Gastroesophageal sphincter (tissue), 4 donors: ENCODE measurements around the gene NXPE4. TPM values are rescaled to one million over a fixed set of nuclear protein-coding genes. Genes with fewer than 3 reads are reported as not detected.

Experiments used
- ATAC-seq: fragments of 150-250 bp; one replicate; pipeline ENCODE4 v1.9.1; 2016; ENCODE audit warnings: mild to moderate bottlenecking, moderate library complexity
- H3K27ac ChIP-seq, 4 donors: fragments of 200-600 bp; sonication (generic) in 3 of 4; 1 replicate in 3 of 4; 2 replicates in 1 of 4; pipeline ENCODE4 v1.5.1; 2016 to 2019
- H3K27me3 ChIP-seq: fragments of 200-600 bp; sonication (generic); one replicate; pipeline ENCODE4 v1.5.1; 2019
- H3K36me3 ChIP-seq, 2 donors: fragments of 200-600 bp; sonication (generic); one replicate each; pipeline ENCODE4 v1.5.1; 2019; ENCODE audit warnings: control low read depth in 1 of 2
- H3K4me1 ChIP-seq, 3 donors: fragments of 200-600 bp; sonication (generic); 1 replicate in 2 of 3; 2 replicates in 1 of 3; pipeline ENCODE4 v1.5.1; 2016 to 2019; ENCODE audit warnings: control low read depth in 2 of 3
- H3K4me3 ChIP-seq, 2 donors: fragments of 200-600 bp; sonication (generic); one replicate each; pipeline ENCODE4 v1.5.1; 2019; ENCODE audit warnings: mild to moderate bottlenecking in 1 of 2, moderate library complexity in 1 of 2
- H3K9me3 ChIP-seq, 3 donors: fragments of 200-600 bp; sonication (generic); one replicate each; pipeline ENCODE4 v1.5.1; 2017 to 2019; ENCODE audit warnings: control low read depth in 2 of 3
- EP300 ChIP-seq: sonication (generic); formaldehyde crosslinking; IDR thresholded peaks from one replicate; pipeline ENCODE4 v1.6.1; 2017; ENCODE audit warnings: antibody characterized with exemption, mild to moderate bottlenecking
- POLR2A ChIP-seq, 2 donors: fragments of 450-650 bp; IDR thresholded peaks; one replicate each; pipeline ENCODE4 v1.6.1; 2017; ENCODE audit warnings: antibody characterized with exemption in 2 of 2, mild to moderate bottlenecking in 2 of 2, moderate library complexity in 1 of 2
- POLR2AphosphoS5 ChIP-seq: sonication (generic); formaldehyde crosslinking; IDR thresholded peaks from one replicate; pipeline ENCODE4 v1.6.1; 2017; ENCODE audit warnings: antibody characterized with exemption
- WGBS, 2 donors: methylation state at CpG; one replicate each; pipeline ENCODE4 v1.1.5; 2018; ENCODE audit warnings: low coverage in 1 of 2; 5-methylcytosine and 5-hydroxymethylcytosine counted together
- total RNA-seq, 4 donors: library from RNA; depleted of rRNA; stranded (reverse); fragments of >200 nt; gene quantifications; one replicate each; pipeline ENCODE4 v1.1.0, GENCODE V29; 2016
- TF ChIP-seq, protein P1 (sequence below), 4 experiments: fragments of 200-600 bp in 2 of 4; fragments of 450-650 bp in 2 of 4; sonication (generic) in 1 of 4; IDR thresholded peaks; one replicate each; pipeline ENCODE4 v1.5.1; 2017 to 2019; ENCODE audit warnings: antibody characterized with exemption in 4 of 4, mild to moderate bottlenecking in 2 of 4, moderate library complexity in 2 of 4

Gene NXPE4
- total RNA-seq, 4 donors from 2014 or later, result 0.13 to 0.17 TPM; not detected in 2

DNA sequence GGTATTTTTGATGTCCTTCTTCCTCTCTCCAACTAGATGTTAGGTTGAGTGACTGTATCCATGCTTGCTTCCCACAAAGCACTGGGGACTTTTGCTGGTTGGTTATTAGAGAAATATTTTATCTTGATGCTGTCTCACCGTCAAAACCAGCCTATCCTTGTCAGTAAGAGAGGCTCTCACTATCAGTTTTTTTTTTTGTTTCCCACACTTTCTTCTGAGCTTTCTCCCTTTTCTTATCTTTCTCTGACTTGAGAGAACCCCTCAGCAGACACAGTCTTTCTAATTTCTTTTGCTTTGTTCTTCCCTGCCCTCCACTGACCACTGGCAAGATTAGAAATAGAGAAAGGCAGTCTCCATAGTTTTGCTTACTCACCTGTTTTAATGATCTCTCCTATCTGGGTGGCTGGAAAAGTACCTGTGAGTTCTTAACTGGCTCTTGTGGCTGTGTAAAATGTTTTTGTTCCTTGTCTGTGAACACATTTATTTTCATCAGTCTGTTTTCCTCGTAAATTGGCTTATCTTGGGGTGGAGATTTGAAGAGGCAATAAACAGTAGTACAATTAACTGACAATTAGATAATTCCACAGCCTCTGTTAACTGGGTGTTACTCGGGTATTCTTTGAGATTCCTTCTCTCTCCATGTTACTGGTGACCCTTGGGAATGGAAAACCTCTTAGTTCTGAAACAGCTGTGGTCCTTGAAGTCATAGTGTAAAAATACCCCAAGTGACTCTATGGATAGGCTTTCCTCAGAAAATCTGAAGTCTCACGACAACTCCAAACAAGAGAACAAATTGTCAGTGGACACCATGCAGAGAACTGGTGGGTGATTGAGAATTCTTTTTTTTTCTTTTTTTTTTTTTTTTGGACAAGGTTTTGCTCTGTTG is 35.9 kb downstream of the NXPE4 start, which contains the start of gene NXPE1:
Gene NXPE1 (minus strand): TSS at position 457 of the 886 bp plus-strand sequence. CDS start 8,680 bp downstream, outside the sequence.
- no peak within 1 kb of the TSS for H3K4me3 ChIP-seq
- TF ChIP-seq POLR2AphosphoS5 (no peak), EP300 (no peak), POLR2A (IDR thresholded peaks at IDR 0.05) (no peak)
- TF ChIP-seq, protein P1, sequence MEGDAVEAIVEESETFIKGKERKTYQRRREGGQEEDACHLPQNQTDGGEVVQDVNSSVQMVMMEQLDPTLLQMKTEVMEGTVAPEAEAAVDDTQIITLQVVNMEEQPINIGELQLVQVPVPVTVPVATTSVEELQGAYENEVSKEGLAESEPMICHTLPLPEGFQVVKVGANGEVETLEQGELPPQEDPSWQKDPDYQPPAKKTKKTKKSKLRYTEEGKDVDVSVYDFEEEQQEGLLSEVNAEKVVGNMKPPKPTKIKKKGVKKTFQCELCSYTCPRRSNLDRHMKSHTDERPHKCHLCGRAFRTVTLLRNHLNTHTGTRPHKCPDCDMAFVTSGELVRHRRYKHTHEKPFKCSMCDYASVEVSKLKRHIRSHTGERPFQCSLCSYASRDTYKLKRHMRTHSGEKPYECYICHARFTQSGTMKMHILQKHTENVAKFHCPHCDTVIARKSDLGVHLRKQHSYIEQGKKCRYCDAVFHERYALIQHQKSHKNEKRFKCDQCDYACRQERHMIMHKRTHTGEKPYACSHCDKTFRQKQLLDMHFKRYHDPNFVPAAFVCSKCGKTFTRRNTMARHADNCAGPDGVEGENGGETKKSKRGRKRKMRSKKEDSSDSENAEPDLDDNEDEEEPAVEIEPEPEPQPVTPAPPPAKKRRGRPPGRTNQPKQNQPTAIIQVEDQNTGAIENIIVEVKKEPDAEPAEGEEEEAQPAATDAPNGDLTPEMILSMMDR (IDR thresholded peaks at IDR 0.05), result no peak
- H3K27ac ChIP-seq, result no peak within 1 kb of the TSS
- H3K4me1 ChIP-seq, result no peaks in the 10 kb centered on the region
- no peaks in the 10 kb centered on the region for H3K36me3 ChIP-seq
- WGBS, 2 donors, result 63 to 71% methylated on average over 3 to 4 of the region's 4 CpGs
- no peaks in the 10 kb centered on the region for H3K9me3 ChIP-seq
- H3K27me3 ChIP-seq, result no peaks in the 10 kb centered on the region
- ATAC-seq, result no peak

DNA sequence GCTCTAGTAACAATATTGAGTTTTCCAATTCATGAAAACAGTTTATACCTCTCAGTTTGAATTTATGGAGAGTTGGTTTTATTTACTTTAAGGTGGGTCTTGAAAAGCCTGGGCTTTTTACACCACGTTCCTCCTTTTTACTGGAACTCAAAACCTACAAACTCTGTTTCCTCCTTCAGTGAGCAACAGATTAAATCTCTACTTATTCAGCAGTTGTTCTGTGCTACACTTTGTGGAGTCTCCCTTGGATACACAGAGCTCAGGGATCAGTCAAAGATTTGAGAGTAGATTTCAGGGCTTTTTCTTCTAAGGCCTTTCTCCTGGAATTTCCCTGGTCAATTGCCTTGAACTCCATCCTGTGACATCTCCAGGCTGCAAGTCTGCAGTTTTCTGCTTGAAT is 39.5 kb downstream of the NXPE4 start:
- Histone ChIP-seq H3K27ac (no peak overlapping the region), H3K9me3 (no peaks in the 10 kb centered on the region), H3K4me3 (no peak overlapping the region), H3K27me3 (no peaks in the 10 kb centered on the region), H3K36me3 (no peaks in the 10 kb centered on the region), H3K4me1 (no peaks in the 10 kb centered on the region)
- WGBS, 2 donors, result 27 to 58% methylated on average over 1 of the region's 1 CpG
- ATAC-seq, result no peak
- TF ChIP-seq POLR2A (IDR thresholded peaks at IDR 0.05) (no peak), EP300 (no peak), POLR2AphosphoS5 (no peak)
- TF ChIP-seq, protein P1 (IDR thresholded peaks at IDR 0.05), result no peak

DNA sequence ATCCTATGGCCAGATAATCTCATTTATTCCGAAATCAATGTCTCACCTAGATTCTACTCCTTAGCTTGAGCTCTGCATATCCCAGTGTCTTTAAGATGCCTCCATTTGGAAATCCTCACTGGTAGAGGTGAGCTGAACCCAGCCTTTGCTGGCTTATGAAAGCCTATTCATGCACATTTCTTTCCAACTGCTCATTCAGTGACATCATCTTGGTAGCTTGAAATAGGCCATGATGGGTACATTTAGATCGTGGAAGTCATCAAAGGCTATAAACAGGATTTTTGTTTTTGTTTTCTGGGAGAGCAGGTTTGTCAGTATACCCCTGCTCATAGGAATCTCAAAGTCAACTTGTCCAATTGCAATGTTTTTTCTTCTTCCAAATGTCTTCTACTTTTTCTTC is 41.9 kb downstream of the NXPE4 start:
- WGBS, 2 donors, result 82 to 100% methylated on average over 1 to 2 of the region's 2 CpGs
- Histone ChIP-seq H3K27ac (no peak overlapping the region), H3K9me3 (no peaks in the 10 kb centered on the region), H3K27me3 (no peaks in the 10 kb centered on the region), H3K4me3 (no peak overlapping the region), H3K36me3 (no peaks in the 10 kb centered on the region), H3K4me1 (no peaks in the 10 kb centered on the region)
- no peak for ATAC-seq
- no peak for TF ChIP-seq POLR2A (IDR thresholded peaks at IDR 0.05)
- TF ChIP-seq EP300, result no peak
- TF ChIP-seq, protein P1 (IDR thresholded peaks at IDR 0.05), result no peak
- no peak for TF ChIP-seq POLR2AphosphoS5

DNA sequence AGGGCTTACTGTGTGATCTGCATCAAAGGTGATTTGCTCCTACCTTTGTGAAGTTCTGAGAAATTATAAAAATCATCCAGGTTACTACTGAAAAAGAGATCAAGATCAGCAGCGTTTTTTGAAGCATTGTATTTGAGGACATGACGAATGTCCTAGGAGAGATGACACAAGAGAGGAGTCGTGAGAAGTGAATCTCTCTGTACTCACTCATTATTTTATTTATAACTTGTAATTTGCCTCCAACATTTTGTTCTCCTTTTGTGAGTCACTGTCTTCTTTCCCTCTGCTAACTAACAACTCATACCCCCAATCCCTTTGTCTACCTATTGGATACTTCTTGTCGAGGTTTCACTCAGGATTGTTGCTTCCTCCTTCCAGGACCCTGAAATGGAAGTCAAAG is 44.5 kb downstream of the NXPE4 start:
- no peaks in the 10 kb centered on the region for H3K9me3 ChIP-seq
- 74 to 80% methylated on average over 4 of the region's 4 CpGs for WGBS, 2 donors
- TF ChIP-seq POLR2A (IDR thresholded peaks at IDR 0.05) (no peak), EP300 (no peak)
- TF ChIP-seq, protein P1 (IDR thresholded peaks at IDR 0.05), result no peak
- no peaks in the 10 kb centered on the region for H3K27me3 ChIP-seq
- H3K4me1 ChIP-seq, result no peaks in the 10 kb centered on the region
- H3K36me3 ChIP-seq, result no peaks in the 10 kb centered on the region
- no peak for ATAC-seq
- no peak overlapping the region for H3K4me3 ChIP-seq
- H3K27ac ChIP-seq, result no peak overlapping the region

DNA sequence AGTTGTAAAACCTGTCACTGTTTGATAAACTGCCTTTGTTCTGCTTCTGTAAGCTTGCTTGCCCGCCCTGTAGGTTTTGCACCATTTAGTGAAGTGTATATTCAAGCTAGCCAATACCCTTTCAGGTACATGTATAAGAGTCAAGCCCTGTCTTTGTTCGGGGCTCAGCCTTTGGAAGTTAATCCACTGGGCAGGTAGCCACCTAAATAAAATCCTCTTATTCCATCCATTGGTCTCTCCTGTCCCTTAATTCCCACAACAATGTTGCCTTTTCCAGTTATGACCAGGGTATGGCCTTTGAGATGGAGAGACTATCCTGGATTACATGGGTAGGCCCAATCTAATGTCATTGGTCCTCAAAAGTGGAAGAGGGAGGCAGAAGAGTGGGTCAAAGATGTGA is 69.9 kb downstream of the NXPE4 start:
- Histone ChIP-seq H3K27ac (no peak overlapping the region), H3K9me3 (peaks cover 0 to 11% (median 0%) of the 10 kb centered on the region in 3 donors), H3K27me3 (no peaks in the 10 kb centered on the region), H3K36me3 (peaks cover 0 to 9% of the 10 kb centered on the region in 2 donors), H3K4me3 (no peak overlapping the region), H3K4me1 (no peaks in the 10 kb centered on the region)
- 60 to 83% methylated on average over 1 of the region's 2 CpGs for WGBS, 2 donors
- TF ChIP-seq POLR2AphosphoS5, result no peak
- TF ChIP-seq EP300, result no peak
- TF ChIP-seq, protein P1 (IDR thresholded peaks at IDR 0.05), result no peak
- ATAC-seq, result no peak
